PFSK-1 (cell line): ENCODE data around the gene SYNE2.

ENCODE experiments used
- POLR2AphosphoS5 ChIP-seq: IDR thresholded peaks from 2 replicates; pipeline ENCODE4 v1.6.1; 2012; ENCODE audit warnings: low read depth, mild to moderate bottlenecking, control low read depth, low read length, moderate library complexity
- REST ChIP-seq, 2 experiments: IDR thresholded peaks; 2 replicates each; pipeline versions ENCODE4 v1.6.1 to v1.8.0; 2011 to 2012; ENCODE audit warnings: low read depth in 2 of 2, low read length in 2 of 2, control low read depth in 1 of 2, inconsistent platforms in 1 of 2, mild to moderate bottlenecking in 1 of 2, moderate library complexity in 1 of 2; ENCODE audit not compliant: insufficient read depth in 1 of 2
- SIN3A ChIP-seq: IDR thresholded peaks from 2 replicates; pipeline ENCODE4 v1.6.1; 2012; ENCODE audit warnings: mild to moderate bottlenecking, low read length, moderate library complexity, borderline replicate concordance; ENCODE audit not compliant: insufficient read depth

- TF ChIP-seq SIN3A, result no peak
- no peak for TF ChIP-seq POLR2AphosphoS5
- TF ChIP-seq REST (IDR thresholded peaks at IDR 0.05; ENCODE audit: insufficient read depth in 1 of 2, low read depth in 2 of 2, low read length in 2 of 2), result no peak
Observed at GRCh38 chr14:64215274-64215673, 362.5 kb downstream of the SYNE2 start.
